BE2C (cell line): Measurements from ENCODE around the gene ZNF697.
"Not testable (repeated sequence)": the region's sequence is repeated elsewhere in the genome, so short reads cannot be mapped to it uniquely, and the experiment has no call there.

Experiments used
- DNase-seq: peaks from one replicate; pipeline ENCODE4 v3.0.0-alpha.2; 2020
- H3K27me3 ChIP-seq: fragments of 250-450 bp; sonication (Bioruptor Pico); 2 replicates; pipeline ENCODE4 v1.5.1; 2020; ENCODE audit warnings: mild to moderate bottlenecking
- H3K36me3 ChIP-seq: fragments of 250-450 bp; sonication (Bioruptor Pico); 2 replicates; pipeline ENCODE4 v1.5.1; 2020; ENCODE audit warnings: mild to moderate bottlenecking
- H3K4me1 ChIP-seq: fragments of 250-450 bp; sonication (Bioruptor Pico); 2 replicates; pipeline ENCODE4 v1.5.1; 2020
- H3K4me3 ChIP-seq: 2 replicates; pipeline ENCODE4 v1.5.1; 2011; ENCODE audit warnings: low read depth, low read length
- H3K9me3 ChIP-seq: fragments of 250-450 bp; sonication (Bioruptor Pico); 2 replicates; pipeline ENCODE4 v1.5.1; 2020
- TF ChIP-seq, protein P1 (sequence below): IDR thresholded peaks from 2 replicates; pipeline ENCODE4 v1.5.1; 2012; ENCODE audit warnings: mild to moderate bottlenecking, low read depth, low read length

Gene ZNF697

DNA sequence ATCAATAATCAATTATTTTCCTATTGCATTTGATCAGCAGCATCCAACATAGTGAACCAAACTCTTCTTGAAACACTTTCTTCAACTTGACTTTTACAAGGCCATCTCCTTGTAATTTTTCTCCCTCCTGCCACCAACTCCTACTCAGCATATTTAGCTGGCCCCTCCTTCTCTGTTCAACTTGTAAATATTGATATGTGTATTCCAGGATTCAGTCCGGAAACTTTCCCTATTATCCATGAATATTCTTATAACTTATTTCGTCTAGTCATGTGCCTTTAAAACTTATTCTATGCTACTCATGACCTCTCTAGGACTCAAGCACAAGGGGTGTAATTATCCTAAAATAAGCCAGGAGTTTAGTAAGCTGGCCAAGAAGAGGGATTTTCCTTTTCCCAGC is 52.9 kb downstream of the ZNF697 start:
- no peak for DNase-seq
- Histone ChIP-seq H3K9me3 (no peaks in the 10 kb centered on the region), H3K4me3 (no peak overlapping the region), H3K27me3 (no peaks in the 10 kb centered on the region), H3K4me1 (no peaks in the 10 kb centered on the region), H3K36me3 (no peaks in the 10 kb centered on the region)
- TF ChIP-seq, protein P1, sequence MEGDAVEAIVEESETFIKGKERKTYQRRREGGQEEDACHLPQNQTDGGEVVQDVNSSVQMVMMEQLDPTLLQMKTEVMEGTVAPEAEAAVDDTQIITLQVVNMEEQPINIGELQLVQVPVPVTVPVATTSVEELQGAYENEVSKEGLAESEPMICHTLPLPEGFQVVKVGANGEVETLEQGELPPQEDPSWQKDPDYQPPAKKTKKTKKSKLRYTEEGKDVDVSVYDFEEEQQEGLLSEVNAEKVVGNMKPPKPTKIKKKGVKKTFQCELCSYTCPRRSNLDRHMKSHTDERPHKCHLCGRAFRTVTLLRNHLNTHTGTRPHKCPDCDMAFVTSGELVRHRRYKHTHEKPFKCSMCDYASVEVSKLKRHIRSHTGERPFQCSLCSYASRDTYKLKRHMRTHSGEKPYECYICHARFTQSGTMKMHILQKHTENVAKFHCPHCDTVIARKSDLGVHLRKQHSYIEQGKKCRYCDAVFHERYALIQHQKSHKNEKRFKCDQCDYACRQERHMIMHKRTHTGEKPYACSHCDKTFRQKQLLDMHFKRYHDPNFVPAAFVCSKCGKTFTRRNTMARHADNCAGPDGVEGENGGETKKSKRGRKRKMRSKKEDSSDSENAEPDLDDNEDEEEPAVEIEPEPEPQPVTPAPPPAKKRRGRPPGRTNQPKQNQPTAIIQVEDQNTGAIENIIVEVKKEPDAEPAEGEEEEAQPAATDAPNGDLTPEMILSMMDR: no peak

DNA sequence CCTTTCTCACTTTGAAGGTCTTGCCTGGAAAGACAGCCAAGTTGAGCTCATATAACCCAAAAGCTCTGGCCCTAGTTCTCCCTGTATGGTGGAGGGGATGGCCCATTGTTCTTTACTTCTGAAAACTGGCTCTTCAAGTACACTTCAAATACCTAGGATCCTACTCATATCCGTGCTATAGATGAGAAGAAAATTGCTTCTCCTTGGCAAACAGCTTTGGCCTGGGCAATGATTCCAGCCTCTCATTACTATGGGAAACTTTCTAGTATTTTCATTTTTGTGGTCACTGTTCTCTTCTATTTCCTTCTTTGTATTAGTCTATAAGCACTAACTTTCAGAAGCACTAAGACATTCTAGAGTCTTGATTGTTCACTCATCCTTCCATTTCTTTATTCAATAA is 53.7 kb downstream of the ZNF697 start:
- no peak for DNase-seq
- H3K9me3 ChIP-seq: no peaks in the 10 kb centered on the region
- H3K36me3 ChIP-seq: no peaks in the 10 kb centered on the region
- H3K4me3 ChIP-seq: no peak overlapping the region
- H3K27me3 ChIP-seq: no peaks in the 10 kb centered on the region
- TF ChIP-seq, protein P1: no peak
- H3K4me1 ChIP-seq: no peaks in the 10 kb centered on the region

DNA sequence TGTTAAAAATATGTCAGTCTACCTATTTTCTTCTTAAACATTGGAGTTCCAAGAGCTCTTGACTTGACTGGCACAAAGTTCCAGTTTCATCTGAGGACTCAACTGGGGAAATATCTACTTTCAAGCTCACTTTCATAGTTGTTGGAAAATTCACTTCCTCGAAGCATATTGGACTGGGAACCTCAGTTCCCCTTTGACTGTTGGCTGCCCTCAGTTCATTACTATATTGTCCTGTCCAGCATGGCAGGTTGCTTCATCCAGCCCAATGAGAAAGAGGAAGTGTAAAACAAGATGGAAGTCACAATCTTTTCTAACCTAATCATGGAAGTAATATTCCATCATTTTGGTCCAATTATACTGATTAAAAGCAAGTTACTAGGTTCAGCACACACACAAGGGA is 54.3 kb downstream of the ZNF697 start:
- Histone ChIP-seq H3K27me3 (no peaks in the 10 kb centered on the region), H3K4me3 (no peak overlapping the region), H3K4me1 (no peaks in the 10 kb centered on the region), H3K36me3 (no peaks in the 10 kb centered on the region), H3K9me3 (no peaks in the 10 kb centered on the region)
- TF ChIP-seq, protein P1: no peak
- no peak for DNase-seq

DNA sequence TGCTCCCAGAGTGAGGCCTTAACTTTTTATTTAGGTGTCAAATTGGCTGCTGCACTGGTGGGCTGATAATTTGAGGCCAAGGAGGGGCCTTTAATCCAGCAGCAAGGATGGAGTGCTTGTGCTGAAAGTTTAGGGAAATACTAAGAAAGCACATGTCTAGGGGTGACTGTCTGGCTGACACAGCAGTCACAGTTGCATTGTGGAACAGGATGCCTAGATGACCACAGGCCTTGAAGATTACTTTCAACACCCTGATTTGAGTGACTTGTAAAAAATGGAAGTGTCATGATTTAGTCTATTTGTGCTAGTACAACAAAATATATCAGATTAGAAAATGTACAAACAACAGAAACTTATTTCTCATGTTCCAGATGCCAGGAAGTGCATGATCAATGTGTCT is 57.7 kb downstream of the ZNF697 start:
- TF ChIP-seq, protein P1: no peak
- no peaks in the 10 kb centered on the region for H3K36me3 ChIP-seq
- no peak for DNase-seq
- no peaks in the 10 kb centered on the region for H3K4me1 ChIP-seq
- no peaks in the 10 kb centered on the region for H3K27me3 ChIP-seq
- H3K4me3 ChIP-seq: no peak overlapping the region
- no peaks in the 10 kb centered on the region for H3K9me3 ChIP-seq

DNA sequence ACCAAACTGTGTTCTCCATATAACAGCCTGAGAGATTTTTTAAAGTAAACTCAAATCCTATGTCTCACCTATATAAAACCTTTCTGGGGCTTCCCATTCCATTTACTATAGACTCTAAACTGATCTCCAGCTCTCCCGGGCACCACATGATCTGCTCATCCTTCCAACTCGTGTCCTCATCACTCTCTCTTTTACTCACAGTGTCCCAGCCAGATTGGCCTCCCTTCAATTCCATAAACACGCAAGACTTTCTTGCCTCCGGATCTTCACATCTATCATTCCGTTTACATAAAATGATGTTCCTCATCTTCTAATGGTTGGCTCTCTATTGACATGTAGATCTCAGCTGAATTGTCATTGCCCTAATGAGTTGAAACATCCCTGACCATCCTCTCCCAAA is 59.4 kb downstream of the ZNF697 start:
- Histone ChIP-seq H3K9me3 (no peaks in the 10 kb centered on the region), H3K4me1 (no peaks in the 10 kb centered on the region), H3K4me3 (no peak overlapping the region), H3K27me3 (no peaks in the 10 kb centered on the region), H3K36me3 (no peaks in the 10 kb centered on the region)
- TF ChIP-seq, protein P1: no peak
- no peak for DNase-seq

DNA sequence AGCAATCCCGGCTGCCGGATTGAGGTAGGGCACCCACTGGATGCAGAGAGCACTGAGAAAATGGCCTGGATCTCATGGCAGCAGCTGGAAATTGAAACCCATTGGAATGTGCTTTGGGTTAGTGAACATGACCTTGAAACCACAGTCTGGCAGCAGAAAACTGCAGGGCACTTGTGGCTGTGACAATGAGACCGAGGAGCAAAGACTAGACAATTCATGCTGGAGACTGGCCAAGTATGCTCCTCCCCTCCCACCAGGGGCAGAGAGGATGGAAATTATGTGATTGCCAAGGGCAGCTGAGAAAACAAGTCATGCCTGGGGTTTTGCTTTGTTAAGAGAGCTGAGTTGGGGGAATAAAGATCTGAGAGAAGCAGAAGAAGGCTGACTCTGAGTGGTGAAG is 60.7 kb downstream of the ZNF697 start:
- no peaks in the 10 kb centered on the region for H3K27me3 ChIP-seq
- H3K9me3 ChIP-seq: no peaks in the 10 kb centered on the region
- no peak for DNase-seq
- TF ChIP-seq, protein P1: no peak
- no peaks in the 10 kb centered on the region for H3K4me1 ChIP-seq
- H3K4me3 ChIP-seq: no peak overlapping the region
- H3K36me3 ChIP-seq: no peaks in the 10 kb centered on the region

DNA sequence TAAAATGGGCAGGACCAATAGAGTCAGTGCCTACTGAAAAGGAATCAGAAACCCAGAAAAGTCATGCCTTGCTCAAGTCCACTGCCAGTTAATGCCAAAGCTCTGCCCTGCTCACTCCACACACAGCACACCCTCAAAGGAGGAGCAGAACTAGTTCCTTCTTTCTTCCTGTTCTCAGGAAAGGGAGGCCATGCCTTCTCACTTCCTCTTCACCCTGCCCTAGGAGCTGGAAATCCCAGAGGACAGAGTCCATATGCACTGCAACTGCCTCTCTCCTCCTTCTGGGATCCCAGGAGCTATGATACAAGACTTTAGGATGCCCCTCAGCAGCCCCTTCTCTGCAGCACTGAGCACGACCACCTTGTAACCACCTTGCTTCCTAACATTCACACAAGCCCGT is 62.3 kb downstream of the ZNF697 start:
- not testable (repeated sequence) for H3K9me3 ChIP-seq, H3K27me3 ChIP-seq, H3K4me1 ChIP-seq, DNase-seq, H3K36me3 ChIP-seq, H3K4me3 ChIP-seq
